Neural progenitor cell (in vitro differentiated cells): ENCODE measurements around the gene CD248. TPM values are rescaled to one million over a fixed set of nuclear protein-coding genes. Genes with fewer than 3 reads are reported as not detected.

ENCODE experiments used
- DNase-seq: peaks from one replicate; pipeline ENCODE4 v3.0.0-alpha.2; 2016; ENCODE audit warnings: low spot score
- H2AFZ ChIP-seq: fragments of 200-600 bp; sonication (generic); replicated peaks from 2 replicates; pipeline ENCODE4 v1.6.1; 2016; ENCODE audit warnings: antibody characterized with exemption
- H3F3A ChIP-seq: fragments of 200-600 bp; sonication (generic); 2 replicates; pipeline ENCODE4 v1.6.1; 2016; ENCODE audit warnings: antibody characterized with exemption, low read depth
- H3K27ac ChIP-seq: fragments of 200-600 bp; sonication (generic); 2 replicates; pipeline ENCODE4 v1.5.1; 2016; ENCODE audit warnings: mild to moderate bottlenecking
- H3K27me3 ChIP-seq: fragments of 200-600 bp; sonication (generic); 2 replicates; pipeline ENCODE4 v1.6.1; 2016; ENCODE audit warnings: mild to moderate bottlenecking, moderate library complexity
- H3K36me3 ChIP-seq: fragments of 200-600 bp; sonication (generic); 2 replicates; pipeline ENCODE4 v1.5.1; 2016
- H3K4me1 ChIP-seq: fragments of 200-600 bp; sonication (generic); 2 replicates; pipeline ENCODE4 v1.6.1; 2016; ENCODE audit warnings: mixed run types
- H3K4me2 ChIP-seq: fragments of 200-600 bp; sonication (generic); 2 replicates; pipeline ENCODE4 v1.6.1; 2016
- H3K4me3 ChIP-seq: fragments of 200-600 bp; sonication (generic); 2 replicates; pipeline ENCODE4 v1.5.1; 2016
- H3K79me2 ChIP-seq: fragments of 200-600 bp; sonication (generic); 2 replicates; pipeline ENCODE4 v1.6.1; 2016; ENCODE audit warnings: low read depth
- H3K9ac ChIP-seq: fragments of 200-600 bp; sonication (generic); 2 replicates; pipeline ENCODE4 v1.6.1; 2016
- H3K9me3 ChIP-seq: fragments of 200-600 bp; sonication (generic); 2 replicates; pipeline ENCODE4 v1.5.1; 2016; ENCODE audit warnings: low read depth
- H4K20me1 ChIP-seq: fragments of 200-600 bp; sonication (generic); 2 replicates; pipeline ENCODE4 v1.6.1; 2016; ENCODE audit warnings: low read depth
- H3K27ac Mint-ChIP-seq: 3 replicates; pipeline ENCODE4 v1.8.0; 2021; ENCODE audit warnings: mixed read lengths
- H3K27me3 Mint-ChIP-seq: 2 replicates; pipeline ENCODE4 v1.8.0; 2022; ENCODE audit warnings: low read depth, mild to moderate bottlenecking, inconsistent platforms, moderate library complexity, mixed read lengths; ENCODE audit not compliant: insufficient read depth
- H3K36me3 Mint-ChIP-seq: 3 replicates; pipeline ENCODE4 v1.8.0; 2021; ENCODE audit warnings: mixed read lengths
- H3K4me1 Mint-ChIP-seq: 3 replicates; pipeline ENCODE4 v1.8.0; 2021; ENCODE audit warnings: mixed read lengths
- H3K4me3 Mint-ChIP-seq: 3 replicates; pipeline ENCODE4 v1.8.0; 2021; ENCODE audit warnings: mild to moderate bottlenecking, moderate library complexity, mixed read lengths
- H3K9me3 Mint-ChIP-seq: 3 replicates; pipeline ENCODE4 v1.8.0; 2020; ENCODE audit warnings: mixed read lengths
- EZH2 ChIP-seq: fragments of 200-600 bp; sonication (generic); IDR thresholded peaks from 2 replicates; pipeline ENCODE4 v1.6.1; 2017; ENCODE audit warnings: antibody characterized with exemption, mild to moderate bottlenecking, moderate library complexity
- EZH2phosphoT487 ChIP-seq: fragments of 200-600 bp; sonication (generic); IDR thresholded peaks from 2 replicates; pipeline ENCODE4 v1.6.1; 2017; ENCODE audit warnings: antibody characterized with exemption
- total RNA-seq: library from RNA; depleted of rRNA; stranded (reverse); fragments of >200 nt; gene quantifications from 2 replicates; pipeline ENCODE4 v1.2.3, GENCODE V29; 2015; ENCODE audit warnings: low replicate concordance
- TF ChIP-seq, protein P1 (sequence below): fragments of 200-600 bp; sonication (generic); IDR thresholded peaks from 2 replicates; pipeline ENCODE4 v1.5.1; 2017; ENCODE audit warnings: antibody characterized with exemption, mild to moderate bottlenecking

The CD248 gene
- total RNA-seq, 1 donor from 2014 or later = 0.62 TPM

DNA sequence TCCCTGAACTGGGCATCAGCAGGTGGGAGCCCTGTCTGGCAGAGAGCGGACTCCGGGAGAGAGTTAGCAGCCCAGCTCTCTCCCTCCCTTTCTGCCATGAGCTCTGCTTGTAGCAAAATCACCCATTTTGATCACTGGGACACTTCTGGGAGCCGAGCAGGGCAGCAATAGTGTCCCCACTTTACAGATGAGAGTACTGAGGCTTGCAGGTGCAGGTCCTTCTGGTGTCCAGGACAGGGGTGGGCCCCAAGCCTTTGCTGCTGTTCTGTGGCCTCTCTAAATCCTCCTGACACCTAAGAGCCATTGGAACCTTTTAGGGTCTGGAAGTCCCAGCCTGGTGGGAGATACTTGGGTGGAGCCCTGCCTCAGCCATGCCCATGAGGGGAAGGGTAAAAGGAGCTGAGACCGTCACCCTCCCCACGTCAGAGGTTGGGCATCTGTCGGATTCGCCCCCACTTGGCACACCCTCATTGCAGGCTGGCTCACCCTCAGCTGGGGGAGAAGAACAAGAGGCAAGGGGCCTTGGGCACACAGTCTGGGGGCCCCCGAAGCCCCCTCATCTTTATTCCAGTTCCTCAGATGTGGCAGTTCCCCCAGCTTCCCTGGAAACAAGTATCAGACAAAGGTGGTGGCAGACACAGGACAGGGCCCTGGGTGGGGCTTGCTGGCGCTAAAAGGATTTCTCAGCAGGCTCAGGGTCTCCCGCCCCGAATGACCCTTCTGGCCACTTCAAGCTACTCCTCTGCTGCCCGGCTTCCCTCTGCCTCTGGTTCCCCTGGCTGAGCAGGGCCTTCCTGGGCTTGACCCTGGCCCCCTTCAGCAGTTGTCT is 14.9 kb upstream of the CD248 start:
- Histone ChIP-seq H3K79me2 (no peaks in the 10 kb centered on the region), H3K4me1 (peaks cover 15% of the 10 kb centered on the region), H3K36me3 (no peaks in the 10 kb centered on the region), H3F3A (peaks cover 4% of the 10 kb centered on the region), H3K4me3 (no peak overlapping the region), H3K27ac (no peak overlapping the region), H3K9me3 (no peaks in the 10 kb centered on the region), H3K9ac (no peak overlapping the region), H4K20me1 (peaks cover under 1% of the 10 kb centered on the region), H2AFZ (no peak overlapping the region), H3K27me3 (peaks cover 8% of the 10 kb centered on the region), H3K4me2 (no peak overlapping the region)
- no peaks in the 10 kb centered on the region for H3K9me3 Mint-ChIP-seq
- TF ChIP-seq EZH2phosphoT487 (no peak), EZH2 (no peak)
- TF ChIP-seq, protein P1, sequence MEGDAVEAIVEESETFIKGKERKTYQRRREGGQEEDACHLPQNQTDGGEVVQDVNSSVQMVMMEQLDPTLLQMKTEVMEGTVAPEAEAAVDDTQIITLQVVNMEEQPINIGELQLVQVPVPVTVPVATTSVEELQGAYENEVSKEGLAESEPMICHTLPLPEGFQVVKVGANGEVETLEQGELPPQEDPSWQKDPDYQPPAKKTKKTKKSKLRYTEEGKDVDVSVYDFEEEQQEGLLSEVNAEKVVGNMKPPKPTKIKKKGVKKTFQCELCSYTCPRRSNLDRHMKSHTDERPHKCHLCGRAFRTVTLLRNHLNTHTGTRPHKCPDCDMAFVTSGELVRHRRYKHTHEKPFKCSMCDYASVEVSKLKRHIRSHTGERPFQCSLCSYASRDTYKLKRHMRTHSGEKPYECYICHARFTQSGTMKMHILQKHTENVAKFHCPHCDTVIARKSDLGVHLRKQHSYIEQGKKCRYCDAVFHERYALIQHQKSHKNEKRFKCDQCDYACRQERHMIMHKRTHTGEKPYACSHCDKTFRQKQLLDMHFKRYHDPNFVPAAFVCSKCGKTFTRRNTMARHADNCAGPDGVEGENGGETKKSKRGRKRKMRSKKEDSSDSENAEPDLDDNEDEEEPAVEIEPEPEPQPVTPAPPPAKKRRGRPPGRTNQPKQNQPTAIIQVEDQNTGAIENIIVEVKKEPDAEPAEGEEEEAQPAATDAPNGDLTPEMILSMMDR = no peak
- H3K4me3 Mint-ChIP-seq = no peak overlapping the region
- H3K27me3 Mint-ChIP-seq = peaks cover 7% of the 10 kb centered on the region
- no peak overlapping the region for H3K27ac Mint-ChIP-seq
- H3K36me3 Mint-ChIP-seq = no peaks in the 10 kb centered on the region
- peaks cover 32% of the 10 kb centered on the region for H3K4me1 Mint-ChIP-seq
- DNase-seq = no peak

DNA sequence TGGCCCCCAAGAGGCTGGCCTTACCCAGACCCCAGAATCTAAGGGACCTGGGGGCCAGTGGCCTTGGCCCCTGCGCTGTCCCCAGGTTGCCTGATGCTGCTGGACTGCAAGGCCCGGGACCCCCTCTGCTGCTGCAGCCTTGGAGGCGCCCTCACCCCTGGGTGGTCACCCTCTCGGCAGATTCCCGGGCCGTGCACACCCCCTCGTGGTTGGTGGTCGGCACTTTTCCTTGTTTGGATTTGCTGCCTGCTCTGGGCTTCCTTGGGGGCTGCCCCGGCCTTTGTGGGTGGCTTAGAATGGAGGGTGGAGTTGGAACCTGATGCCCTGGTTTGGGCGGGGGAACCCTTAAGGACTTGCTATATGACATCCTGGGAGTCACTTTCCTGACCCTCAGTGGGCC is 14.1 kb upstream of the CD248 start:
- H3K4me1 ChIP-seq = peaks cover 8% of the 10 kb centered on the region
- H3K27me3 Mint-ChIP-seq = peaks cover 7% of the 10 kb centered on the region
- H3K27ac ChIP-seq = no peak overlapping the region
- no peak overlapping the region for H3K9ac ChIP-seq
- H3K9me3 ChIP-seq = no peaks in the 10 kb centered on the region
- no peak overlapping the region for H3K4me3 Mint-ChIP-seq
- no peak overlapping the region for H3K4me2 ChIP-seq
- H3K27ac Mint-ChIP-seq = no peak overlapping the region
- H3K4me3 ChIP-seq = no peak overlapping the region
- H3K4me1 Mint-ChIP-seq = peaks cover 31% of the 10 kb centered on the region
- no peaks in the 10 kb centered on the region for H3K36me3 ChIP-seq
- H3K79me2 ChIP-seq = no peaks in the 10 kb centered on the region
- H2AFZ ChIP-seq = no peak overlapping the region
- H4K20me1 ChIP-seq = no peaks in the 10 kb centered on the region
- TF ChIP-seq, protein P1 = no peak
- no peak for TF ChIP-seq EZH2phosphoT487
- no peak for TF ChIP-seq EZH2
- H3F3A ChIP-seq = no peaks in the 10 kb centered on the region
- H3K36me3 Mint-ChIP-seq = no peaks in the 10 kb centered on the region
- peaks cover 8% of the 10 kb centered on the region for H3K27me3 ChIP-seq
- DNase-seq = no peak
- no peaks in the 10 kb centered on the region for H3K9me3 Mint-ChIP-seq

DNA sequence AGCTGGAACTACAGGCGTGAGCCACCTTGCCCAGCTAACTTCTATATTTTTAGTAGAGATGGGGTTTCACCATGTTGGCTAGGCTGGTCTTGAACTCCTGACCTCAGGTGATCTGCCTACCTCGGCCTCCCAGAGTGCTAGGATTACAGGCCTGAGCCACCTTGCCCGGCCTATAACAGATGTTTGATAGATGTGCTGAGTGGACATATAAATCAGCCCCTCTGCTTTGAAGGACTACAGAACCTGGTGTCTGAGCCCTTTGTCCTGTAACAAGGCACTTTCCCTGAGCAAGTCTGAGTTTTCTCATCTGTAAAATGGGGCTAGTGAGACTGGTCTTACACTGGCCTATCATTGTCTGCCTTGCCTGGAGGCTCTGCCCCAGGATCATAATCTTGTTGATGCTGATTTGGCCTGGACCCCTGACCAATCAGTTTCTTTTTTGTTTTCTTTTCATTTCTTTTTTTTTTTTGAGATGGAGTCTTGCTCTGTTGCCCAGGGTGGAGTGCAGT is 12.4 kb upstream of the CD248 start:
- Mint-ChIP-seq H3K36me3 (no peaks in the 10 kb centered on the region), H3K4me1 (peaks cover 35% of the 10 kb centered on the region), H3K27ac (no peak overlapping the region), H3K27me3 (peaks cover 7% of the 10 kb centered on the region), H3K4me3 (no peak overlapping the region), H3K9me3 (no peaks in the 10 kb centered on the region)
- Histone ChIP-seq H3K9me3 (no peaks in the 10 kb centered on the region), H3K79me2 (no peaks in the 10 kb centered on the region), H3K4me2 (no peak overlapping the region), H3K4me1 (peaks cover 11% of the 10 kb centered on the region), H3K4me3 (no peak overlapping the region), H3K27me3 (peaks cover 3% of the 10 kb centered on the region), H4K20me1 (no peaks in the 10 kb centered on the region), H3K27ac (no peak overlapping the region), H3K36me3 (no peaks in the 10 kb centered on the region), H3F3A (no peaks in the 10 kb centered on the region), H2AFZ (no peak overlapping the region), H3K9ac (no peak overlapping the region)
- no peak for DNase-seq
- no peak for TF ChIP-seq EZH2phosphoT487
- TF ChIP-seq EZH2 = no peak
